Brain pericyte (primary cell): ENCODE results near the gene CHD9NB.
"Not testable (repeated sequence)": the region's sequence is repeated elsewhere in the genome, so short reads cannot be mapped to it uniquely, and the experiment has no call there.

Source experiments
- DNase-seq: peaks from one replicate; pipeline ENCODE4 v3.0.0-alpha.2; 2012; ENCODE audit warnings: low read depth, low spot score

The CHD9NB gene

DNA sequence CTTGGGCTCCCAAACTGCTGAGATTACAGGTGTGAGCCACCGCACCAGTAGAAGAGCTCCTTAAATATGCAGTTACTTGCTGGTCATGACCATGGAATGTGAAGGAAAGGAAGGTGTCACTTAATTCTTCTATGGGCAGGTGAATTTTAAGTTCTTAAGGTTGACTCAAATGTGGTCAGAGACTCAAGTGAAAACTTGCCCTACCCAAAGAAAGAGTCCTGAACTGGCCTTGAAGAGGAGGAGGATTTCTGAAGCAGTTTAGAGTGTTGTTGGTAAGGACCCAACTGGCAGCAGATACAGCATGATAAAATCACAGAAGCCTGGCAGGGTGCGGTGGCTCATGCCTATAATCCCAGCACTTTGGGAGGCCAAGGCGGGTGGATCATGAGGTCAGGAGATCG, 31.4 kb upstream of the CHD9NB start:
- DNase-seq, result no peak

DNA sequence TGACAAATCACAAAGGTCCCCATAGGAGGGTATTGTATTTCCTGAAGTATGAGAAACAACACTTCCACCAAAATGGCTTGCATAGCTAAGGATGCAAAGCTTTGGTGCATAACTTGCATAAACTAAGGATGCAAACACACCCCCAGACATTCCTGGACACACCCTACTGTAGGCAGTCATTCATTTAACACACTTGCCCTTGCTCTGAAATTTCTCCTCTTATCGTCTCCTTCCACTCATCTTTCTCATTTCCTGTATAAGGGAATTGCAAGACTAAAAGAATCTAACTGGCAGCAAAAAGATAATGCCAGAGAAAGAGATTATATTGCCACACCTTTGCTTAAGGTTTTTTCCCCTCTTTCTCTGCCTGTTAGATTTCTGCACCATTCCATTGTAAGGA, 30.4 kb upstream of the CHD9NB start:
- no peak for DNase-seq

DNA sequence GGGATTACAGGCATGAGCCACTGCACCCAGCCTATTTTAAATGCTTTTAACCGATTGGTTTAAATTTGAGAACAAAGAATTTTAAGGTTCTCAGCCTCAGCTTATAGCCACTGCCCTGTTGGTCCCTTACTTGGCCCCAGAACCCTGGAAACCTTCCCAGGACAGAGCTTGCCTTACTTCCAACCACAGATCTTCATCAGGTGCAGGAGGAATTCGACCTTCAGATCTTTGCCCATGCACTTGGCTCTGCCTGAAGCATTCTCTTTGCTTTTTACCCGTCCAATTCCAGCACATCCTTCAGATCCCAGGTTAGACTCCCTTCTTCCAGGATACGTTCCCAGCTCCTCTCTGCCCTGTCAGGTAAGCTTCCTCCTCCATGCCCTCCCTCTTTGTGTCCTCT, 29.8 kb upstream of the CHD9NB start:
- DNase-seq, result no peak

DNA sequence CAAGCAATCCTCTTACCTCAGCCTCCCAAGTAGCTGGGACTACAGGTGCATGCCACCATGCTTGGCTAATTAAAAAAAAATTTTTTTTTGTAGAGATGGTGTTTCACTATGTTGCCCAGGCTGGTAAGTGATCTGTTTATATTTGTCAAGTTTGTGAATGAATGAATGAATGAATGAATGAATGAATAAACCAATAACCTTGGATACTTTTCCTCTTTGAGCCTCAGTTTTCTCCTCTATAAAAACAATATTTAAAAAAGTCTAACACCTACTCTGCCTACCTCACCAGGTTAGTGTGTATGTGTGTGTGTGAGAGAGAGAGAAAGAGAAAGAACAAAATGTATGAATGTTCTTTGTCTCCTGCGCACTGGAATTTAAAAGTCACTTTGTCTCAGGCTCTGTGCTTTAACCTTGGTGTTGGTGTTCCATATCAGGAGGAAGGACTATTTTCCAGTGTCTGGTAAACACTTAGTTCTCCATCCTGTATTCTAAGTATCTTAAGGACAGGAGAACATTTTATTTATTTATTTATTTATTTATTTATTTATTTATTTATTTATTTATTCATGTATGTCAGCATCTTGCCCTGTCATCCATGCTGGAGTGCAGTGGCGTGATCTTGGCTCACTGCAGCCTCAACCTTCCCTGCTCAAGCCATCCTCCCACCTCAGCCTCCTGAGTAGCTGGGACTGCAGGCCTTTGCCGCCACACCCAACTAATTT, 29.1 kb upstream of the CHD9NB start:
- no peak for DNase-seq

GRCh38 chr16:53081032-53081424, 28.3 kb upstream of the CHD9NB start:
- no peak for DNase-seq

DNA sequence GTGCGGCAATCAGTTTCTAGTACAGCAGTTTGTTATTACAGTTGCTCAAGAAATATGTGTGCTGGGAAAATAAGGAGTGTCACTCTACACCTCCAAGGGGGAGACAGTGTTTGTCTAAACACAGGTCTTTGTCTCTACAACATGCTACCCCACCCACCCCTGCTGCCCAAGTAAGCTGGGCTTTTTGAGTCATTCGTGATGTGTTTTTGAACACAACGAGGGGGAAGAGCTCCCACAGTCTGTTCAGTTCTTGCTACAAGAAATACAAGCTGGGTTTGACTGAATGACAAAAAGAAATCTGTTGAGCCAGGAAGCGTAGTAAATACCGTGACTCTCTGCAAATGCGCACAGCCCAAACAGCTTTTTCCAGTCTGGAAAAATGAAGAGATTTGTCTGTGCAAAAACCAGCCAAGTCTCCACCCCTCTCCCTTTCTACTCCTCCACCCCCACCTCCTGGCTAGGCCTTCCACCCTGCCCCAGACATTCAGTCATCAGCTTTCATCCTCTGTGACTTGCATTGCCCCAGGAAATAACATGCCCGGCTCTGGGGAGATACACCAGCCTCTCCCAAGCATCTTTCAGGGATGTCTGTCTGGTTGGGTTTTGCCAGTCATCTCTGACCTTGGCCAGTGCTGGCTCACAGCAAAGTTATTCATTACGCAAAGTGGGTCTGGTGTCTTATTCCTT, 27.8 kb upstream of the CHD9NB start:
- DNase-seq, result no peak

DNA sequence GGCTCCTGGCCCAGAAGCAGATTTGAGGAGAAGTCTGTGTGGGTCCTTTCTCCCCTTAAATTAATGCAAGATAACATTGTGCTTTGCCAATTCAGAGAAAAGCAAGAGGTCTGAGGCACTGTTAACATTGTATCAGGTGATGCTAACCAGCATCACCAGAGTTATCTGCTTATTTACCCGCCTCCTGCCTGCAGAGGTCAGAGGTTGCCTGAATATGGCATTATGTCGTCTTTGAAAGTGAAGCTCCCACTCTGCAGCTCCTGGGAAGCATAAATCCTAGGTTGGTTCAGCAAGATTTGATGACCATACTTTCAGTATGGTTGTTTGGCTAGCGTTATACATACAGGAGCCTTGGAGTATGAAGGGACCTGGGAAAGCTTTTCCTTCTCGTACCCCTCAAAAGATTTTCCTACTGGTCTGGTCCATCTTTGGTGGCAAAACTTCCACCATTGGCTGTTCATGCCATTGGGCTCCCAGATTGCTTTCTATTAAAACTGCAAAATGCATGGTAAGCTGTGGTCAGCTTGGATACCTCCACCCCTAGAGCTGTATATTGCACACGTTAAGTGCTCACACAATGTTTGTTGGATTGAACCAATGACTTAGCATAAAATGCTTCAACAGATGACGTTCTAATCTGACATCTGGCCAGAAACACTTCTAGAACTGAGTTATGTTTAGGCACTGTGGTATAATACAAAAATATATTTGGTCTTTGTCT, 26.2 kb upstream of the CHD9NB start:
- no peak for DNase-seq

DNA sequence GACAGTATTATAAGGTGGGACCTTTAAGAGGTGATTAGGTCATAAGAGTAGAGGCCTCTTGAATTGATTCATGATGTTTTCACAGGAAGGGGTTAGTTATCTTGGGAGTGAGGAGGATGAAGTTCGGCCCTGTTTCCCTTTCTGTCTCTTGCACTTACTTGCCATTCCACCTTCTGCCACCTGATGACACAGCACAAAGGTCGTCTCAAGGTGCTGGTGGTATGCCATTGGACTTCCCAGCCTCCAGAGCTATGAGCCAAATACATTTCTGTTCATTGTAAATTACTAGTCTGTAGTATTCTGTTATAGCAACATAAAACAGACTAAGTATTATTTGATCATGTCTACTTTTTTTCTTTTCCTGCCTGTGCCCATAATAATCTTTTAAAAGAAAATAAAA, 25.6 kb upstream of the CHD9NB start:
- no peak for DNase-seq

DNA sequence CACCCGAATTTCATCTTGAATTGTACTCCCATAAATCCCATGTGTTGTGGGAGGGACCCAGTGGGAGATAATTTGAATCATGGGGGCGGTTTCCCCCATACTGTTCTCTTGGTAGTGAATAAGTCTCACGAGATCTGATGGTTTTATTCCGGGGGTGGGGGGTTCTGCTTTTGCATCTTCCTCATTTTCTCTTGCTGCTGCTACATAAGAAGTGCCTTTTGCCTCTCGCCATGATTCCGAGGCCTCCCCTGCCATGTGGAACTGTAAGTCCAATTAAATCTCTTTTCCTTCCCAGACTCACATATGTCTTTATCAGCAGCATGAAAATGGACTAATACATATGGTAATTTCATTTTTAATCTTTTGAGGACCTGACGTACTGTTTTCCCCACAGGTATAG, 22.8 kb upstream of the CHD9NB start:
- not testable (repeated sequence) for DNase-seq

DNA sequence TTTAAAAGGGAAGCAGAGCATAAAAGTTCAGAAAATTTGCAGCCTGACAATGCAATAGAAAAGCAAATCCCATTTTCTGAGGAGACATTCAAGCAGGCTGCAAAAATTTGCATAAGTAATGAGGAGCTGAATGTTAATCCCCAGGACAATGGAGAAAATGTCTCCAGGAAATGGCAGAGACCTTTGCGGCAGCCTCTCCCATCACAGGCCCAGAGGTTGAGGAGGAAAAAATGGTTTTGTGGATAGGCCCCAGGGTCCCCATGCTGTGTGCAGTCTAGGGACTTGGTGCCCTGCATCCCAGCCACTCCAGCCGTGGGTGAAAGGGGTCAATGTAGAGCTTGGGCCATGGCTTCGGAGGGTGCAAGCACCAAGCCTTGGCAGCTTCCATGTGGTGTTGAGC, 21.6 kb upstream of the CHD9NB start:
- DNase-seq, result not testable (repeated sequence)

DNA sequence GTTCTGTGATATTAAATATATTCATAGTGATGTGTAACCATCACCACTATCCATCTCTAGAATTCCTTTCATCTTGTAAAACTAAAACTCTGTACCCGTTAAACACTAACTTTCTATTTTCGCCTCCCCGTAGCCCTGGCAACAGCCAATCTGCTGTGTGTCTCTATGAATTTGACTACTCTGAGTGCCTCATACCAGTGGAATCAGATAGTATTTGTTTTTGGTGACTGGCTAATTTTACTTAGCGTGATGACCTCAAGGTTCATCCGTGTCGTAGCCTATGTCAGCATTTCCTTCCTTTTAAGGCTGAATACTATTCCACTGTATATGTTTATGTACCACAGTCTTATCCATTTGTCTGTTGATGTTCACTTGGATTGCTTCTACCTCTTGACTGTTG, 20.3 kb upstream of the CHD9NB start:
- no peak for DNase-seq

DNA sequence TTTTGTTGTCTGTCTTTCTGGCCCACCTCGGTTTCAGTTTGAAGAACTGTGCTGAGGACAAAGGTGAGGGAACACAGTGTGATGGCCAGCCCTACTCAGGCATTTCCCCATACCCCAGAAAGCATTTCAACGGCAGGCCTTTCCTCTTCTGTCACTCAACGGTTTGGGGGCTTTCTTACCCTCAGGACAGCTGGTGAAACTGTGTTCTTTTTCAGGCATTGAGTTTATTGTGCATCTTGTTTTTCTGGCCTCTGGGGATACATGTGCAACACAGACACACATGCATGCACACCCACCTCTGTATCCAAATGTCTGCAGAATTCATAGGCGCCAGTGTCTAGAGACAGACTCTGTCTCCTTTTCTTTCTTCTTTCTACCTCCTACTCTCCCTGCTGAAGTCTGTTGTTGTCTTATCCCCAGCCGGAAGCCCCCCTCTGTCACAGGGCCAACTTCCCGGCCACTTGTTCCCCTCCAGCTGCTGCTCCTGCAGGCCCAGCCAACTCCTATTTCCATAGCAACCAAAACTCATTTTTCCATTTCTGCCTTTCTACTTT, 19.1 kb upstream of the CHD9NB start:
- DNase-seq, result no peak

- DNase-seq, result no peak
These were observed 17.1 kb upstream of the CHD9NB start for GRCh38 chr16:53069772-53070171.

- no peak for DNase-seq
These were observed 15.7 kb upstream of the CHD9NB start for GRCh38 chr16:53068423-53068833.

DNA sequence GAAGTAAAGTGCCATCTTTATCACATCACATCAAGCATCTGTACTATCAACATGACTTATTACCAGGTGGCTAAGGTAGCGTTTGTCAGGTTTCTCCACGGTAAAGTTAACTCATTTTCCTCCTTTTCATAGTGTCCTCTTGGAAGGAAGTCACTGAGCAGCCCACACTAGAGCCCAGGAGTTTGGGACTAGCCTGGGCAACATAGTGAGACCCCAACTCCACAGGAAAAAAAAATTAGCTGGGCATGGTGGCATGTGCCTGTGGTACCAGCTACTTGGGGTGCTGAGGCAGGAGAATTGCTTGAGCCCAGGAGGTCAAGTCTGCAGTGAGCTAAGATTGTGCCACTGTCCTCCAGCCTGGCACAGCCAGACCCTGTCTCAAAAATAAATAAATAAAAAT, 15.0 kb upstream of the CHD9NB start:
- no peak for DNase-seq

DNA sequence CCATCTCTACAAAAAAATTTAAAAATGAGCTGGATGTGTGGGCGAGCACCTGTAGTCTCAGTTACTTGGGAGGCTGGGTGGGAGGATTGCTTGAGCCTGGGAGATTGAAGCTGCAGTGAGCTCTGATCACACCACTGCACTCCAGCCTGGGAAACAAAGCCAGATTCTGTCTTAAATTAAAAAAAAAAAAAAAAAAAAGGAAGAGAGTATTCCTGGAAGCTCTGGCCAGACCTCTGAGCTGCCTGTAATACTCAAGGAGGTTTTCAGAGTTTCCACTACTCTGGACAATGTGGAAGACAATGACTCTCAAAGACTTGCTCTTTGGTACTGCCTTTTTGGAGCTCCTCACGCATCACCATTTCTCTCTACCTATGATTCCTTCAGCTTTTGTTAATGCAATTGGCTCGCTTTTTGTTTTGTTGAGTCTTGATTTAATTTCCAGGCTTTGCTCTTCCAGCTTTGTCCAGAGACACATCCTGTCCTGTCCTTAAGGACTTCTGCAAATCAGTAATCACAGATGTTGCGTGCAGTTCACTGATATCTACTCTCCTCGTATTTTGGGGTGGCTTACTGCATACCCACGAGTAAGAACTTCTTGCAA, 12.9 kb upstream of the CHD9NB start:
- no peak for DNase-seq

DNA sequence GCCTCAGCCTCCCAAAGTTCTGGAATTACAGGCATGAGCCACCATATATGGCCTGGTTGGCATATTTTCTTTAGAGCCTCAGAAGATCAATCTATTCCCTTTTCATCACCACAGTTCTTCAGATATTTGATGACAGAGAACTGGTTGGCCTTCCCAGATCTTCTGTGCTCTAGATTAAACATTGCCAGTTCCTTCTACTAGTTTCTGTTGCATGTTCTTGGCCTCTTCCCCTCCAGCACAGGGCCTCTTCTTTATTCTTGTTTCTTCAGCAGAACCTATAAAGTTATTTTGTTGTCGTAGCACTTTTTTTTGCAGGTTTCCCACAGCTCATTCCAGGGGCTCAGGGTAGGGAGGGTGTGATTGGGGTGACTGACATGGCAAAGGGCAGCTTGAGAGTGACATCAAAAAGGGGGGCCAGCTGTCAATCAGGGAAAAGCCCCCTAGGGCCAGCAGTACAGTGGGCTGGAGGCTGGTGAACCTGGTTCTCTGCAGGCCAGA, 11.4 kb upstream of the CHD9NB start:
- no peak for DNase-seq

GRCh38 chr16:53061701-53062159, 9.0 kb upstream of the CHD9NB start:
- no peak for DNase-seq

- no peak for DNase-seq
These were observed 8.6 kb upstream of the CHD9NB start for GRCh38 chr16:53061256-53061655.

DNA sequence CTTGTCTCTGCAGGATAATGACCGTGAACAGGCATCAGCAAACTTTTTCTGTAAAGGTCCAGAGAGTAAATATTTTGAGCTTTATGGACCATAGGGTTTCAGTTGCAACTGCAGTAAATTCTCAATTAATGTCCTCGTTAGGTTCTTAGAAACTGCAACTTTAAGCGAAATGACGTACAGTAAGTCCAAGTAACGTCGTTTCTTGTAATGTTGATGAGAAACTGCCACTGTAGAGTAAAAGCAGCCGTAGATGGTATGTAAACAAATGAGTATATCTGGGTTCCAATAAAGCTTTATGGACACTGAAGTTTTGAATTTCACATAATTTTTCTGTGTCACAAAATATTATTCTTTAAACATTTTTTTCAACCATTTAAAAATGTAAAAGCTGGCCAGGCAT, 7.0 kb upstream of the CHD9NB start:
- DNase-seq, result no peak

- DNase-seq, result no peak
These were observed 6.2 kb upstream of the CHD9NB start for GRCh38 chr16:53058882-53059281.

DNA sequence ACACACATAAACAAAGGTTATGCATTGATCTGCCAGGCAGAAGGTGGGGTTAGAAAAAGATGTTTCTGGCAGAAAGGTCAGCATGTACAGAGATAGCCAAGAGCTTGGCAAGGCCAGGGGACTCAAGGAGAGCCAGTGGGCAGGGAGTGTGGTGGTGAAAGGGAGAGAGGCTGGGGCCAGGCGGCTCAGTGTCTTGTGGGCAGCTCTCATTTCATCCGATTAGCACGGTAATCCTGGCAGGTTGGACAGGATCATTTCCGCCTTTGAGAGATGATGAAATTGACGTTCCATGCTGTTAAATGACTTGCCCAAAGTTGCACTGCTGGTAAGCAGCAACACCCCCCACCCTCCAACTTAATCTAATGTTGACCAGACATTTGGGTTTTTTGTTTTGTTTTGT, 5.7 kb upstream of the CHD9NB start:
- DNase-seq, result no peak
